Epithelial cell of proximal tubule (primary cell): ENCODE results near the gene PCNT. TPM values are rescaled to one million over a fixed set of nuclear protein-coding genes. Genes with fewer than 3 reads are reported as not detected.

ENCODE experiments used
- DNase-seq: peaks from one replicate; pipeline ENCODE4 v3.0.0-alpha.2; 2011; ENCODE audit warnings: low read depth
- H3K4me3 ChIP-seq: 2 replicates; pipeline ENCODE4 v1.5.1; 2011; ENCODE audit warnings: low read depth, mild to moderate bottlenecking, low read length
- total RNA-seq: library from RNA; depleted of rRNA; stranded (reverse); fragments of >200 nt; gene quantifications from 2 replicates; pipeline ENCODE4 v1.2.3, GENCODE V29; 2015
- TF ChIP-seq, protein P1 (sequence below): conservative IDR thresholded peaks from 2 replicates; pipeline ENCODE4 v1.5.1; 2012; ENCODE audit warnings: low read depth, mild to moderate bottlenecking, low read length

The PCNT gene
- total RNA-seq, 1 donor from 2014 or later = 18.7 TPM

DNA sequence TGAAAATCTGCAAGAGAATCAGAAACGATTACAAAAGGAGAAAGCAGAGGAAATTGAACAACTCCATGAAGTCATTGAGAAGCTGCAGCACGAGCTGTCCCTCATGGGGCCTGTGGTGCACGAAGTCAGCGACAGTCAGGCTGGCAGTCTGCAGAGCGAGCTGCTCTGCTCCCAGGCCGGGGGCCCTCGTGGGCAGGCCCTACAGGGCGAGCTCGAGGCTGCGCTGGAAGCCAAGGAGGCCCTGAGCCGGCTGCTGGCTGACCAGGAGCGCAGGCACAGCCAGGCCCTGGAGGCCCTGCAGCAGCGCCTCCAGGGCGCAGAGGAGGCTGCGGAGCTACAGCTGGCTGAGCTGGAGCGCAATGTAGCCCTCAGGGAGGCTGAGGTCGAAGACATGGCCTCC lies 87.3 kb downstream of the PCNT start:
- no peak overlapping the region for H3K4me3 ChIP-seq
- DNase-seq = no peak
- TF ChIP-seq, protein P1, sequence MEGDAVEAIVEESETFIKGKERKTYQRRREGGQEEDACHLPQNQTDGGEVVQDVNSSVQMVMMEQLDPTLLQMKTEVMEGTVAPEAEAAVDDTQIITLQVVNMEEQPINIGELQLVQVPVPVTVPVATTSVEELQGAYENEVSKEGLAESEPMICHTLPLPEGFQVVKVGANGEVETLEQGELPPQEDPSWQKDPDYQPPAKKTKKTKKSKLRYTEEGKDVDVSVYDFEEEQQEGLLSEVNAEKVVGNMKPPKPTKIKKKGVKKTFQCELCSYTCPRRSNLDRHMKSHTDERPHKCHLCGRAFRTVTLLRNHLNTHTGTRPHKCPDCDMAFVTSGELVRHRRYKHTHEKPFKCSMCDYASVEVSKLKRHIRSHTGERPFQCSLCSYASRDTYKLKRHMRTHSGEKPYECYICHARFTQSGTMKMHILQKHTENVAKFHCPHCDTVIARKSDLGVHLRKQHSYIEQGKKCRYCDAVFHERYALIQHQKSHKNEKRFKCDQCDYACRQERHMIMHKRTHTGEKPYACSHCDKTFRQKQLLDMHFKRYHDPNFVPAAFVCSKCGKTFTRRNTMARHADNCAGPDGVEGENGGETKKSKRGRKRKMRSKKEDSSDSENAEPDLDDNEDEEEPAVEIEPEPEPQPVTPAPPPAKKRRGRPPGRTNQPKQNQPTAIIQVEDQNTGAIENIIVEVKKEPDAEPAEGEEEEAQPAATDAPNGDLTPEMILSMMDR = no peak

DNA sequence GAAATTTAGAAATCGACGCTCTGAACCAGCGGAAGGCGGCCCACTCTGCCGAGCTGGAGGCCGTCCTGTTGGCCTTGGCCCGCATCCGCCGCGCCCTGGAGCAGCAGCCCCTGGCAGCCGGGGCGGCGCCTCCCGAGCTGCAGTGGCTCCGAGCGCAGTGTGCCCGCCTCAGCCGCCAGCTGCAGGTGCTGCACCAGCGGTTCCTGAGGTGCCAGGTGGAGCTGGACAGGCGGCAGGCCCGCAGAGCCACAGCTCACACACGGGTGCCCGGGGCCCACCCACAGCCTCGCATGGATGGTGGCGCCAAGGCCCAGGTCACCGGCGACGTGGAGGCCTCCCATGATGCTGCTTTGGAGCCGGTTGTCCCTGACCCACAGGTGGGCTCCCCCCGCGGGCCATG lies 87.7 kb downstream of the PCNT start:
- TF ChIP-seq, protein P1 = no peak
- DNase-seq = no peak
- H3K4me3 ChIP-seq = no peak overlapping the region

DNA sequence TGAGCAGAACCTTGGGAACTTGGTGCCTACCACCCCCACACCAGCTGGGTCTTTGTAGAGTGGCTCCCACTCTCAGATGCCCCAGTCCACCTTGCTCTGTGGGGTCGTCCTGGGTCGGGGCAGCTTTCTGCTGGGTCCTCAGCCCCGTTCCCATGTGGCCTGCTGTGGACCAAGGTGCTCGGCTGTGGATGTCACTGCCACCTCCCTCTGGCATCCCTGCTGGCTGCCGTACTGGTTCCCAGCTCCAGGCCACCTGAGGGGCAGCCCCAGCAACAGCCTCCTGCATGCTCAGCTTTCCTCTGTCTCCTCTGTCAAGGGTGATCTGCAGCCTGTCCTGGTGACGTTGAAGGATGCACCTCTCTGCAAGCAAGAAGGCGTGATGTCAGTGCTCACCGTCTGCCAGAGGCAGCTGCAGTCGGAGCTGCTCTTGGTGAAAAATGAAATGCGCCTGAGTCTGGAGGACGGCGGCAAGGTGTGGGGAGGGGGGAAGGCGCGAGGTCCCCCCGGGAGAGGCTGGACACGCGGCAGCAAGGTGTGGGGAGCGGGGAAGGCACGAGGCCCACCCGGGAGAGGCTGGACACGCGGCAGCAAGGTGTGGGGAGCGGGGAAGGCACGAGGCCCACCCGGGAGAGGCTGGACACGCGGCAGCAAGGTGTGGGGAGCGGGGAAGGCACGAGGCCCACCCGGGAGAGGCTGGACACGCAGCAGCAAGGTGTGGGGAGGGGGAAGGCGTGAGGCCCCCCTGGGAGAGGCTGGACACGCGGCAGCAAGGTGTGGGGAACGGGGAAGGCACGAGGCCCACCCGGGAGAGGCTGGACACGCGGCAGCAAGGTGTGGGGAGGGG lies 88.8 kb downstream of the PCNT start:
- DNase-seq = no peak
- TF ChIP-seq, protein P1 = no peak
- no peak overlapping the region for H3K4me3 ChIP-seq

DNA sequence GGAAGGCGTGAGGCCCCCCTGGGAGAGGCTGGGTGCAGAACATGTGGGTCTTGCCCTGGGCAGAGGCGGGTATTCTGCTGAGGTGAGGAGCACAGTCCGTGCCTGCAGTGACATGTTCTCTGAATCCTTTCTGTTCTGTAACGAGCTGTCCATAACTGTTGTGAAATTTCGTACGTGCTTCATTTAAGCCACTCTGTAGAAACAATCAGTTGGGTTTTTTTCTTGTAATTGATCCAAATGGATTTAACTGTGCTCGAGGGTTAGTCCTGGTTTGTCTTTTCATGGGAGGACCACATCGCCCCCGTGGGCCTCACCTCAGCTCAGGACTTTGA lies 89.4 kb downstream of the PCNT start:
- DNase-seq = no peak
- H3K4me3 ChIP-seq = no peak overlapping the region
- TF ChIP-seq, protein P1 = no peak

DNA sequence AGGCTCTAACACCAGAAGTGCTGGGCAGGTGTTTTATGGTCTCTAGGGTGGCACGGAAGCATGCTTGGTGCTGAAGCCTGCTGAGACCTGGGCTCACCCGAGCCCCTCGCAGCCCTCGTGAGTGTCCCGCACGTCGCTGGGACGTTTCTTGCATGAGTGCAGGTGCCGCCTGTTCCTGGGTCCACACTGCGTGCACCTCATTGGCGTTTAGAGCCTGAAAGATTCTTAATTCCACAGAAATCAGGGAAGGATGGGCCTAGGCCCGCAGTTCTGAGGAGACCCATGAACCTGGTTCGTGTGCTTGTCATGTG lies 91.0 kb downstream of the PCNT start:
- no peak for DNase-seq
- TF ChIP-seq, protein P1 = no peak
- no peak overlapping the region for H3K4me3 ChIP-seq

DNA sequence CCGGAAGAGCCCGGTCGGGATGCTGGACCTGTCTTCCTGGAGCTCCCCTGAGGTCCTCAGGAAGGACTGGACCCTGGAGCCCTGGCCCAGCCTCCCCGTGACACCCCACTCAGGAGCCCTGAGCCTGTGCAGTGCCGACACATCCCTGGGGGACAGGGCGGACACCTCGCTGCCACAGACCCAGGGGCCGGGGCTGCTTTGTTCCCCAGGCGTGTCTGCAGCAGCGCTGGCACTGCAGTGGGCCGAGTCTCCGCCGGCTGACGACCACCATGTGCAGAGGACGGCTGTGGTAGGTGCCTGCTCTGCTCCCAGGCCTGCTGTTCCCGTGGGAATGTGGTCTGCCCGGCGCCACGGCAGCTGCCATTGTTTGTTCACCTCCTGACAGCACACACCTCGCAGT lies 92.6 kb downstream of the PCNT start:
- H3K4me3 ChIP-seq = no peak overlapping the region
- no peak for DNase-seq
- TF ChIP-seq, protein P1 = no peak

DNA sequence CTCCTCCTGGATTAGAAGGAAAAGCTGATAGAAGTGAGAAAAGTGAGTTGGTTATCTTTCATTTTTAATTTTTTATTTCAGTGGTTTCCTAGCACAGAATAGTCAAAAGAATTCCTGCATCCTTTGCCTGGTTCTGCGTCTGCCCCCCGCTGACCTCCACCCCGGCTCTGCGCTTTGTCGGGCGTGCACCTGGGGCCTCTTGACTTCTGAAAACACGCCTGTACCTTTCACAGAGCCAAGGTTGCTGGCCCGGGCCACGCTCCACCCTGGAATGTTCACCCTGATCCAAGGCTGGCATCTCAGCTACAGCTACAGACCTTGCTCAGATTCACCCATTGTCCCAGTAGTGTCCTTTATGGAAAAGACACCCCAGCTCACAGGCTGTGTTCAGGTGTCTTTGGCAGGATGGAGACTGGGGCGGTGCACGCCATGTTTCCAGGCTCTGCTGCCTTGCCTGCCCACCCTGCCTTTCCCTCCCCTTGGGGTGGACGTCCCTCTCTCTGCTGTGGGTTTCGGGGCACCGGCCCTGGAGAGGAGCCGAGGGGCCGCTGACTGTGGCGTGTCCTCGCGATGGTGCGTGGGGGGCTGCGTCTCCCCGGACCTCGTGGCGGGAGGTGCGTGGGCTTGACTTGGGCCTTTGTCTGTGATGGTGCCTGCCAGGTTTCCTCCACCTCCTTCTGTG lies 94.5 kb downstream of the PCNT start:
- TF ChIP-seq, protein P1 = no peak
- no peak overlapping the region for H3K4me3 ChIP-seq
- no peak for DNase-seq
